Esophagus squamous epithelium (tissue), 5 donors: ENCODE measurements around the gene GOLGA2. TPM values are rescaled to one million over a fixed set of nuclear protein-coding genes. Genes with fewer than 3 reads are reported as not detected.
"Not testable (repeated sequence)": the region's sequence is repeated elsewhere in the genome, so short reads cannot be mapped to it uniquely, and the experiment has no call there.

ENCODE experiments used
- DNase-seq: peaks from one replicate; lab custom pipeline; 2025; lab: John Stamatoyannopoulos, UW
- H3K27ac ChIP-seq, 4 donors: fragments of 200-600 bp; sonication (generic); one replicate each; pipeline ENCODE4 v1.5.1; 2016 to 2019; ENCODE audit warnings: mild to moderate bottlenecking in 1 of 4
- H3K27me3 ChIP-seq, 4 donors: fragments of 200-600 bp; sonication (generic); 1 replicate in 3 of 4; 2 replicates in 1 of 4; pipeline versions ENCODE4 v1.5.1 to v1.6.0; 2017 to 2021; ENCODE audit warnings: antibody characterized with exemption in 1 of 4
- H3K36me3 ChIP-seq, 3 donors: fragments of 200-600 bp; sonication (generic); one replicate each; pipeline ENCODE4 v1.5.1; 2016 to 2019
- H3K4me1 ChIP-seq, 3 donors: fragments of 200-600 bp; sonication (generic); one replicate each; pipeline ENCODE4 v1.5.1; 2017 to 2019
- H3K4me3 ChIP-seq, 4 donors: fragments of 200-600 bp; sonication (generic); 1 replicate in 3 of 4; 2 replicates in 1 of 4; pipeline ENCODE4 v1.5.1; 2016 to 2019; ENCODE audit warnings: mild to moderate bottlenecking in 2 of 4, moderate library complexity in 1 of 4
- H3K9me3 ChIP-seq, 3 donors: fragments of 200-600 bp; sonication (generic); one replicate each; pipeline ENCODE4 v1.5.1; 2016 to 2019
- POLR2A ChIP-seq, 4 donors: fragments of 450-650 bp; IDR thresholded peaks; one replicate each; pipeline ENCODE4 v1.6.1; 2017; ENCODE audit warnings: antibody characterized with exemption in 4 of 4, mild to moderate bottlenecking in 4 of 4, moderate library complexity in 3 of 4
- WGBS, 2 donors: methylation state at CpG; one replicate each; pipeline ENCODE4 v1.1.5; 2018; 5-methylcytosine and 5-hydroxymethylcytosine counted together
- intact Hi-C: fragments of 100-400 bp; cut with DNase I; formaldehyde crosslinking; loops from one replicate; pipeline ENCODE4 v1.15.0; 2022
- total RNA-seq, 4 donors: library from RNA; depleted of rRNA; stranded (reverse); fragments of >200 nt; gene quantifications; one replicate each; pipeline ENCODE4 v1.1.0, GENCODE V29; 2016
- TF ChIP-seq, protein P1 (sequence below), 6 experiments: fragments of 450-650 bp in 4 of 6; fragments of 200-600 bp in 2 of 6; sonication (generic) in 2 of 6; IDR thresholded peaks; one replicate each; pipeline ENCODE4 v1.5.1; 2016 to 2019; ENCODE audit warnings: antibody characterized with exemption in 6 of 6, mild to moderate bottlenecking in 4 of 6, moderate library complexity in 4 of 6
- donor health status: DM: yes; HTN: yes; CAD: no.

GOLGA2 gene
- total RNA-seq, 4 donors from 2014 or later, result 76.1 to 92.0 (median 89.2) TPM

DNA sequence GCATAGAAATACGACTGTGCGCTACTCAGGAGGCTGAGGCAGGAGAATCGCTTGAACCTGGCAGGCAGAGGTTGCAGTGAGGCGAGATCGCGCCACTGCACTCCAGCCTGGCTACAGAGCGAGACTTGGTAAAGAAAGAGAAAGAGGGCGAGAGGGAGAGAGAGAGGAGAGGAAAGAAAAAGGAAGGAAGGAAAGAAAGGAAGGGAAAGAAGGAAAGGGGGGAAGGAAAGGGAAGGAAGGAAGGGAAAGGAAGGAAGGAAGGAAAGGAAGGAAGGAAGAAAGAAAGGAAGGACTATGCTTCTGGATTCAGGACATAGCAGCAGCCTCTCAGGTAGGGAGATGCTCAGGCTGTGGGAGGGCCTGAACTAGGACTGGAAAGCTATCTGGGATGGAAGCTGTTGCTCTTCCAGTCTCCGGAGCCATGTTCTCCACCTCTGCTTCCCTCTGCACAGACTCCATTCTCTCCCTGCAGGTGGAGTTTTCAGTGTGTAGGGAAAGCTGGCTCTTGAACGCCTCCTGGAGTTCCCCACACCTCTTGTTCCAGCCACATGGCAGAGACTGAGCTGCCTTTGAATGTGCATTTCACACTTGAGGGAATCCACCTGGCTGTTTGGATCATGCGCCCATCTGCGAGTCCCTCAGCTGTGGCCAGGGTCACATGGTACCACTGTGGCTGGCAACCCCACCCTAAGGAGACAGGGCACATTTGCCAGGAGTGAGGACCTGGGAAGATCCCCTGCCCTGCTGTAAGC, 9.4 kb upstream of the GOLGA2 start:
- Histone ChIP-seq H3K27me3 (no peaks in the 10 kb centered on the region), H3K4me1 (no peaks in the 10 kb centered on the region), H3K27ac (no peak overlapping the region), H3K4me3 (no peak overlapping the region), H3K36me3 (peaks cover 4 to 48% (median 14%) of the 10 kb centered on the region in 3 donors), H3K9me3 (no peaks in the 10 kb centered on the region)
- no peak for DNase-seq
- 92 to 94% methylated on average over 10 to 12 of the region's 12 CpGs for WGBS, 2 donors
- intact Hi-C loops, result no loop called here
- TF ChIP-seq, protein P1, sequence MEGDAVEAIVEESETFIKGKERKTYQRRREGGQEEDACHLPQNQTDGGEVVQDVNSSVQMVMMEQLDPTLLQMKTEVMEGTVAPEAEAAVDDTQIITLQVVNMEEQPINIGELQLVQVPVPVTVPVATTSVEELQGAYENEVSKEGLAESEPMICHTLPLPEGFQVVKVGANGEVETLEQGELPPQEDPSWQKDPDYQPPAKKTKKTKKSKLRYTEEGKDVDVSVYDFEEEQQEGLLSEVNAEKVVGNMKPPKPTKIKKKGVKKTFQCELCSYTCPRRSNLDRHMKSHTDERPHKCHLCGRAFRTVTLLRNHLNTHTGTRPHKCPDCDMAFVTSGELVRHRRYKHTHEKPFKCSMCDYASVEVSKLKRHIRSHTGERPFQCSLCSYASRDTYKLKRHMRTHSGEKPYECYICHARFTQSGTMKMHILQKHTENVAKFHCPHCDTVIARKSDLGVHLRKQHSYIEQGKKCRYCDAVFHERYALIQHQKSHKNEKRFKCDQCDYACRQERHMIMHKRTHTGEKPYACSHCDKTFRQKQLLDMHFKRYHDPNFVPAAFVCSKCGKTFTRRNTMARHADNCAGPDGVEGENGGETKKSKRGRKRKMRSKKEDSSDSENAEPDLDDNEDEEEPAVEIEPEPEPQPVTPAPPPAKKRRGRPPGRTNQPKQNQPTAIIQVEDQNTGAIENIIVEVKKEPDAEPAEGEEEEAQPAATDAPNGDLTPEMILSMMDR (IDR thresholded peaks at IDR 0.05), result no peak
- TF ChIP-seq POLR2A (IDR thresholded peaks at IDR 0.05), result no peak

DNA sequence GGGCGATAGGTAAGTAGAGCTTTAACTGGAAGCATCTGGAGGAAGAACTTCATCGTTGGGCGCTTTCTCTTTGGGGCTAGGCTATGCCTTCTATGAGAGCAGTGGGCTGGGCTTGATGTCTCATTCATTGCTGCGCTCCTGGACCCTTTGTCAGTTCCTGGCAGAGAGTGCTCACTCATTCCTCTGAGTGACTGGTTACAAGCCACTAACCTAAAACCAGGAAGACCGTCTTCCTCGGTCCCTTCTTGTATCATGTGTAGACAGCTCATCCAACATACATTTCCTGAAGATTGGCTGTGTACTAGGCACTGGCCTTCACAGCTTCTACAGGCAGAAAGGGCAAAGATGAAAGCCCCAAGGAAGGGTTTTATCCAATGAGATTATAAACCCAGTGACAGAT, 6.7 kb upstream of the GOLGA2 start:
- WGBS, 2 donors, result 88 to 93% methylated on average over 6 of the region's 6 CpGs
- no peak for DNase-seq
- Histone ChIP-seq H3K27ac (no peak overlapping the region), H3K4me3 (no peak overlapping the region), H3K27me3 (no peaks in the 10 kb centered on the region), H3K9me3 (no peaks in the 10 kb centered on the region), H3K4me1 (peaks cover 0 to 3% (median under 1%) of the 10 kb centered on the region in 3 donors), H3K36me3 (peaks cover 4 to 34% (median 5%) of the 10 kb centered on the region in 3 donors)
- TF ChIP-seq POLR2A (IDR thresholded peaks at IDR 0.05), result no peak
- TF ChIP-seq, protein P1 (IDR thresholded peaks at IDR 0.05), result no peak
- intact Hi-C loops, result no loop called here

DNA sequence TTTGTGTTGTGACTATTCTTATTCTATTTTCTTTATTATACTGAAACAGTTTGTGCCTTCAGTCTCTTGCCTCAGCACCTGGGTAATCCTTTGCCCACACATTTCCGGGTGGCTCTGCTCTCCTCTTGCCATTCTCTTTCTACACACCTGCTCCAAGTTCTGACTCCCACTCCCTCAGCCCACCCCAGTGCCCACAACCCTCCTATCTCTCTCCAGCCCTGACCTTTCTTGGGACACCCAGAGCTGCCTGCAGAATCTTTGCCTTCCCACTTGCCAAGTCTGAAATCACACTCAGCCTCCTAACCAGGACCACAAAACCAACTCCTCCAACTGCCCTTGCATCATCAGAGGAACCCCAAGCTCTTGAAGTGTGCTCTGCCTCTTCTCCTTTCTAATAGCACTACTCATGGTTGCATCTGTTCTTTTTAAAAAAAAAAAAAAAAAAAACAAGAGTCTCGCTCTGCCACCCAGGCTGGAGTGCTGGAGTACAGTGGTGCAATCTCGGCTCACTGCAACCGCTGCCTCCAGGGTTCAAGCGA, 4.3 kb upstream of the GOLGA2 start:
- H3K4me3 ChIP-seq, result no peak overlapping the region
- intact Hi-C loops, result no loop called here
- H3K4me1 ChIP-seq, result peaks cover 8 to 17% (median 11%) of the 10 kb centered on the region in 3 donors
- H3K9me3 ChIP-seq, result no peaks in the 10 kb centered on the region
- 82 to 89% methylated on average over 3 to 5 of the region's 5 CpGs for WGBS, 2 donors
- H3K36me3 ChIP-seq, result peaks cover 0 to 13% (median 0%) of the 10 kb centered on the region in 3 donors
- no peak overlapping the region for H3K27ac ChIP-seq
- no peaks in the 10 kb centered on the region for H3K27me3 ChIP-seq
- DNase-seq, result no peak
- TF ChIP-seq, protein P1 (IDR thresholded peaks at IDR 0.05), result no peak
- TF ChIP-seq POLR2A (IDR thresholded peaks at IDR 0.05), result no peak

DNA sequence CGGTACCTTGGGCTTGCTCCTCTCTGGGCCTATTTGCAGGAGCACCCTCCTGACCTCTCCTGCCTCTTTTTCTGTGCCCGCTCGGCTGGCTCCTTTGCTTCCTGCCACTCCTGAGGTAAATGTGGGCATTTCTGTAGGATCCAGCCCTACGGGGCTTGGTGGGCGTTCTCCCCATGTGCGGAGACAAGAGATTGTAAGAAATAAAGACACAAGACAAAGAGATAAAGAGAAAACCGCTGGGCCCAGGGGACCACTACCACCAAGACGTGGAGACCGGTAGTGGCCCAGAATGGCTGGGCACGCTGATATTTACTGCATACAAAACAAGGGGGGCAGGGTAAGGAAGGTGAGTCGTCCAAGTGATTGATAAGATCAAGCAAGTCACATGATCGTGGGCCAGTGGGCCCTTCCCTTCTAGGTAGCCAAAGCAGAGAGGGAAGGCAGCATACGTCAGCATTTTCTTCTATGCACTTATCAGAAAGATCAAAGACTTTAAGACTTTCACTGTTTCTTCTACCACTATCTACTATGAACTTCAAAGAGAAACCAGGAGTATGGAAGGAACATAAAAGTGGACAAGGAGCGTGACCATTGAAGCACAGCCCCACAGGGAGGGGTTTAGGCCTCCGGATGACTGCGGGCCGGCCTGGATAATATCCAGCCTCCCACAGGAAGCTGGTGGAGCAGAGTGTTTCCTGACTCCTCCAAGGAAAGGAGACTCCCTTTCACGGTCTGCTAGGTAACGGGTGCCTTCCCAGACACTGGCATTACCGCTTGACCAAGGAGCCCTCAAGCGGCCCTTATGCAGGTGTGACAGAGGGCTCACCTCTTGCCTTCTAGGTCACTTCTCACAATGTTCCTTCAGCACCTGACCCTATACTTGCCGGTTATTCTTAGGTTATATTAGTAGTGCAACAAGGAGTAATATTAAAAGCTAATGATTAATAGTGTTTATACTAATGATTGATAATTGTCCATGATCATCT, 3.6 kb upstream of the GOLGA2 start:
- H3K27ac ChIP-seq, result peak overlapping the region in 1 of 4 donors; percentile 39
- H3K27me3 ChIP-seq, H3K9me3 ChIP-seq, intact Hi-C loops, H3K36me3 ChIP-seq, H3K4me3 ChIP-seq, DNase-seq: not testable (repeated sequence)
- H3K4me1 ChIP-seq, result peaks cover 11 to 25% (median 17%) of the 10 kb centered on the region in 3 donors
- WGBS, 2 donors, result 68 to 79% methylated on average over 18 of the region's 22 CpGs

DNA sequence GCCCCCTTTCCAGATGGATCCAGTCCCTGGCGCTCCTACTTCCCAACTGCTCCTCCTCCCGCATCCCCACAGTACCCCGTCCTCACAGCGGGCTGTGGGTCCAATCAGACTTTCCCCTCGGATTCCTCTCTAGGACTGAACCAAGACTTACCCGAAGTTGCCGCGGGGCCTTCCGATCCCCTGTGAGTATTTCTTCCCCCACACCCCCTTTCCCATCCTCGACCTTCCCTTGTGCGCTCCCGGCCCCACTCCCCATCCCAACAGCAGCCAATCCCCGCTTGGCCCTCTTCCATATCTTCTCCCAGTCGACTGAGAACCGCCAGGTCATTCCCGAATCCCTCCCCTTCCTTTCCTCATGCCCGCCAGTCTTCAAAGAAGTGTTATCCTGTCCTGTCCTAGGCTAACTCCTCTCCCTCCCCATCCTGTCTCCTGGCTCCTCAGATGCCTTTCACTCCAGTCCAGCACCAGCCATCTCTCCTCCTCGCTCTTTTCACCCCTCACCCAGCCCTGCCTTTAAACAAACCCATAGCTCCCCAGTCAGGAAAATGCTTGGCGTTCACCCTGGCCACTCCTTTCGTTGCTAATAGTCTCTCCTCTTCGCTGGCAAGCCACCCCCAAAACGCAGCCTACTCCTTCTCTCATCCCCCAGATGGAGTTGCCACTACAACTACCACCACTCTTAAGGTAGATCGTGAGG, 915 bp upstream of the GOLGA2 start:
- peak overlapping the region; percentile 88 to 100 (median 96) for H3K27ac ChIP-seq
- peak overlapping the region; percentile 96 to 99 (median 98) for H3K4me3 ChIP-seq
- no peaks in the 10 kb centered on the region for H3K27me3 ChIP-seq
- H3K4me1 ChIP-seq, result peaks cover 15 to 51% (median 24%) of the 10 kb centered on the region in 3 donors
- intact Hi-C loops, result no loop called here
- TF ChIP-seq POLR2A (IDR thresholded peaks at IDR 0.05), result no peak
- TF ChIP-seq, protein P1 (IDR thresholded peaks at IDR 0.05), result no peak
- DNase-seq, result no peak
- WGBS, 2 donors, result 4 to 5% methylated on average over 22 to 23 of the region's 23 CpGs
- H3K36me3 ChIP-seq, result peaks cover 0 to 30% (median 10%) of the 10 kb centered on the region in 3 donors
- H3K9me3 ChIP-seq, result no peaks in the 10 kb centered on the region
